Measurements from ENCODE around the gene THRSP. TPM values are rescaled to one million over a fixed set of nuclear protein-coding genes. Genes with fewer than 3 reads are reported as not detected.

THRSP gene
- total and polyA plus RNA-seq, 2 of the 8 experiments (the other 6 are each of a cell fraction or from before 2014, with no cell fraction given) = 0.11 TPM; not detected in 1

DNA sequence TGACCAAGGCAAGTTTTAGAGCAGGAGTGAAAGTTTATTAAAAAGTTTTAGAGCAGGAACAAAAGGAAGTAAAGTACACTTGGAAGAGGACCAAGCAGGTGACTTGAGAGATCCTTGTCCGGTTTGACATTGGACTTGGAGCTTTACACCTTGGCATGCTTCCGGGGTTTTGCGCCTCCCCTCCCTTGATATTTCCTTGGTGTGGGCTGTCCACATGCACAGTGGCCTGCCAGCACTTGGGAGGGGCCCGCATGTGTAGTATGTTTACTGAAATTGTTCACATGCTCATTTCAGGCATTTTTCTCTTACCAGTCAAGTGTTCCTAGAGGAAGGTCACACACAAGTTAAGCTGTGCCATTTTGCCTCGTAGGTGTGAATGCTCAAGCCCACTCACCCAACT, 19.0 kb upstream of the THRSP start:
- Histone ChIP-seq H2BK12ac (ENCODE audit: low read depth, low read length) (no peak overlapping the region), H2BK15ac (ENCODE audit: low read length) (no peak overlapping the region), H3K56ac (replicated peaks; ENCODE audit: insufficient read length, low read depth, low read length) (no peak overlapping the region), H3K9me3 (ENCODE audit: insufficient read depth in 2 of 2, low read depth in 1 of 2, low read length in 1 of 2) (no peaks in the 10 kb centered on the region), H4K20me1 (replicated peaks in 1 of 2; ENCODE audit: control insufficient read depth in 1 of 2, insufficient read depth in 2 of 2, low read length in 2 of 2) (no peaks in the 10 kb centered on the region), H3K4me3 (ENCODE audit: extremely low read depth in 1 of 4, insufficient read depth in 2 of 4, low read depth in 3 of 4, low read length in 4 of 4) (no peak overlapping the region), H2BK5ac (ENCODE audit: low read depth, low read length) (no peak overlapping the region), H3K14ac (ENCODE audit: insufficient read length) (no peak overlapping the region), H2BK120ac (replicated peaks; ENCODE audit: low read depth, low read length) (no peak overlapping the region), H4K5ac (ENCODE audit: insufficient read length, low read depth, low read length) (no peak overlapping the region), H4K8ac (ENCODE audit: extremely low read depth, insufficient read depth, low read length) (no peak overlapping the region), H3K79me2 (ENCODE audit: control insufficient read depth in 1 of 2, insufficient read depth in 2 of 2, low read length in 2 of 2) (no peaks in the 10 kb centered on the region), H3K36me3 (ENCODE audit: control insufficient read depth in 2 of 4, insufficient read depth in 4 of 4, low read length in 3 of 4) (no peaks in the 10 kb centered on the region), H2AFZ (ENCODE audit: low read length) (no peak overlapping the region), H3K9ac (replicated peaks in 1 of 4; ENCODE audit: extremely low read depth in 1 of 4, low read depth in 3 of 4, low read length in 3 of 4) (no peak overlapping the region), H4K91ac (replicated peaks; ENCODE audit: insufficient read length, low read length) (no peak overlapping the region), H3K4ac (replicated peaks; ENCODE audit: insufficient read length, low read depth, low read length) (no peak overlapping the region), H2AK5ac (ENCODE audit: low read depth, low read length) (no peak overlapping the region), H3K23me2 (ENCODE audit: low read depth, low read length) (peaks cover 2% of the 10 kb centered on the region; the same call in 1 of the 2 replicates), H3K27ac (ENCODE audit: low read depth, low read length) (no peak overlapping the region), H3K4me1 (replicated peaks in 1 of 4; ENCODE audit: control insufficient read depth in 3 of 4, insufficient read depth in 4 of 4, low read length in 3 of 4) (peaks cover 0 to 11% (median 5%) of the 10 kb centered on the region in 4 experiments; a peak in 4 of 7 replicates), H3K23ac (ENCODE audit: insufficient read length) (no peak overlapping the region), H3K79me1 (ENCODE audit: low read depth, low read length) (no peaks in the 10 kb centered on the region), H3K18ac (ENCODE audit: extremely low read depth, low read length) (no peak overlapping the region), H3K27me3 (replicated peaks in 1 of 4; ENCODE audit: control insufficient read depth in 3 of 4, extremely low read depth in 1 of 4, insufficient read depth in 3 of 4, low read length in 3 of 4) (no peaks in the 10 kb centered on the region), H3K4me2 (ENCODE audit: insufficient read depth in 1 of 2, low read depth in 2 of 2, low read length in 2 of 2) (no peak overlapping the region), H2BK20ac (ENCODE audit: low read length) (no peak overlapping the region)
- TF ChIP-seq SP4 (IDR thresholded peaks at IDR 0.05; ENCODE audit: low read length) (no peak), HDAC6 (IDR thresholded peaks at IDR 0.05; ENCODE audit: low read depth, low read length) (no peak), POLR2A (IDR thresholded peaks at IDR 0.05; ENCODE audit: control extremely low read depth in 1 of 2, low read depth in 2 of 2, low read length in 2 of 2) (no peak), POLR2AphosphoS5 (IDR thresholded peaks at IDR 0.05; ENCODE audit: low read depth, low read length) (no peak), ZNF274 (IDR thresholded peaks at IDR 0.05; ENCODE audit: borderline replicate concordance, extremely low read depth, low read length) (no peak), POU5F1 (IDR thresholded peaks at IDR 0.05; ENCODE audit: low read depth, low read length) (no peak), YY1 (IDR thresholded peaks at IDR 0.05; ENCODE audit: low read depth, low read length) (no peak), EZH2 (IDR thresholded peaks at IDR 0.05; ENCODE audit: low read depth, low read length, severe bottlenecking) (no peak)
- TF ChIP-seq, protein P1, sequence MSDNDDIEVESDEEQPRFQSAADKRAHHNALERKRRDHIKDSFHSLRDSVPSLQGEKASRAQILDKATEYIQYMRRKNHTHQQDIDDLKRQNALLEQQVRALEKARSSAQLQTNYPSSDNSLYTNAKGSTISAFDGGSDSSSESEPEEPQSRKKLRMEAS (IDR thresholded peaks at IDR 0.05) = no peak
- ChIA-PET CTCF (ENCODE audit: partially characterized antibody) (interaction anchor here (0.6 to 5.9 kb wide), 16 partner anchors 10 to 522 kb away, joined by 3 to 92 read pairs (median 6); partner anchors contain the start of gene INTS4), POLR2A (ENCODE audit: partially characterized antibody) (no interaction called here)
- no peak for DNase-seq (ENCODE audit: low read depth in 1 of 2, low spot score in 2 of 2)
- WGBS, 2 experiments (ENCODE audit: extremely low coverage in 1 of 2, insufficient coverage in 1 of 2, insufficient read length in 1 of 2, insufficient replicate concordance in 2 of 2, low coverage in 1 of 2, low lambda C conversion rate in 2 of 2, missing lambda C conversion rate in 1 of 2) = 87% methylated on average over 5 of the region's 5 CpGs; no CpG with 5 or more reads in 1 of the 2 experiments
- no peak for FAIRE-seq
